ENCODE data around the gene FAM200B.

- TF ChIP-seq POLR2A (IDR thresholded peaks at IDR 0.05) (no peak), CTCF (IDR thresholded peaks at IDR 0.05) (no peak), POLR2AphosphoS5 (IDR thresholded peaks at IDR 0.05) (no peak)
Measured at GRCh38 chr4:15696866-15697265, 15.2 kb downstream of the FAM200B start.
